GM23338 (cell line): ENCODE measurements around the gene DIP2C. TPM values are rescaled to one million over a fixed set of nuclear protein-coding genes. Genes with fewer than 3 reads are reported as not detected.

ENCODE experiments used
- ATAC-seq: fragments of 200-7000 bp; cut with Tn5 transposase; 3 replicates; pipeline ENCODE4 v1.9.1; 2020
- DNase-seq: peaks from one replicate; pipeline ENCODE4 v3.0.0-alpha.2; 2015; ENCODE audit warnings: low spot score
- H2AFZ ChIP-seq: fragments of 200-600 bp; sonication (generic); 2 replicates; pipeline ENCODE4 v1.8.0; 2016; ENCODE audit warnings: antibody characterized with exemption, mild to moderate bottlenecking, moderate library complexity
- H3F3A ChIP-seq: fragments of 200-600 bp; sonication (generic); replicated peaks from 2 replicates; pipeline ENCODE4 v1.8.0; 2017; ENCODE audit warnings: antibody characterized with exemption, mixed run types, low read depth
- H3K27ac ChIP-seq: fragments of 200-600 bp; sonication (generic); 2 replicates; pipeline ENCODE4 v1.6.1; 2016; ENCODE audit warnings: low read depth
- H3K27me3 ChIP-seq: fragments of 200-600 bp; sonication (generic); 2 replicates; pipeline ENCODE4 v1.8.0; 2016; ENCODE audit warnings: mild to moderate bottlenecking, mixed run types, moderate library complexity; ENCODE audit not compliant: insufficient read depth
- H3K36me3 ChIP-seq: fragments of 200-600 bp; sonication (generic); 2 replicates; pipeline ENCODE4 v1.8.0; 2016; ENCODE audit warnings: mild to moderate bottlenecking; ENCODE audit not compliant: insufficient read depth
- H3K4me1 ChIP-seq: fragments of 200-600 bp; sonication (generic); 2 replicates; pipeline ENCODE4 v1.8.0; 2016; ENCODE audit warnings: mild to moderate bottlenecking, moderate library complexity; ENCODE audit not compliant: insufficient read depth
- H3K4me2 ChIP-seq: fragments of 200-600 bp; sonication (generic); 2 replicates; pipeline ENCODE4 v1.7.1; 2017; ENCODE audit warnings: mixed run types
- H3K4me3 ChIP-seq: fragments of 200-600 bp; sonication (generic); 2 replicates; pipeline ENCODE4 v1.6.1; 2016; ENCODE audit warnings: mixed run types
- H3K79me2 ChIP-seq: fragments of 200-600 bp; sonication (generic); replicated peaks from 2 replicates; pipeline ENCODE4 v1.8.0; 2017; ENCODE audit warnings: mild to moderate bottlenecking; ENCODE audit not compliant: insufficient read depth
- H3K9me2 ChIP-seq: fragments of 200-600 bp; sonication (generic); 2 replicates; pipeline ENCODE4 v1.8.0; 2017; ENCODE audit not compliant: insufficient read depth
- H4K20me1 ChIP-seq: fragments of 200-600 bp; sonication (generic); replicated peaks from 2 replicates; pipeline ENCODE4 v1.8.0; 2017; ENCODE audit warnings: mild to moderate bottlenecking; ENCODE audit not compliant: insufficient read depth
- H3K27ac Mint-ChIP-seq: 2 replicates; pipeline ENCODE4 v1.8.0; 2020; ENCODE audit warnings: inconsistent platforms, mild to moderate bottlenecking, moderate library complexity, mixed read lengths
- H3K27me3 Mint-ChIP-seq: 3 replicates; pipeline ENCODE4 v1.8.0; 2022; ENCODE audit warnings: low read depth, mild to moderate bottlenecking, moderate library complexity, mixed read lengths, inconsistent platforms; ENCODE audit not compliant: insufficient read depth, poor library complexity
- H3K36me3 Mint-ChIP-seq: 3 replicates; pipeline ENCODE4 v1.8.0; 2021; ENCODE audit warnings: low read depth, mild to moderate bottlenecking, inconsistent platforms, moderate library complexity, mixed read lengths
- H3K4me1 Mint-ChIP-seq: 3 replicates; pipeline ENCODE4 v1.8.0; 2020; ENCODE audit warnings: mild to moderate bottlenecking, inconsistent platforms, mixed read lengths
- H3K4me3 Mint-ChIP-seq: 3 replicates; pipeline ENCODE4 v1.8.0; 2021; ENCODE audit warnings: moderate library complexity, mild to moderate bottlenecking, inconsistent platforms, mixed read lengths
- H3K9me3 Mint-ChIP-seq: 3 replicates; pipeline ENCODE4 v1.8.0; 2020; ENCODE audit warnings: moderate library complexity, mild to moderate bottlenecking, inconsistent platforms, mixed read lengths
- EZH2 ChIP-seq: fragments of 200-600 bp; sonication (generic); IDR thresholded peaks from one replicate; pipeline ENCODE4 v1.8.0; 2017; ENCODE audit warnings: antibody characterized with exemption, mild to moderate bottlenecking, low read depth; ENCODE audit not compliant: unreplicated experiment
- REST ChIP-seq: IDR thresholded peaks from one replicate; pipeline ENCODE4 v1.6.1; 2018; ENCODE audit warnings: antibody characterized with exemption; ENCODE audit not compliant: unreplicated experiment
- ZNF462 ChIP-seq: fragments of 250-450 bp; sonication (Bioruptor Pico); IDR thresholded peaks from 2 replicates; pipeline ENCODE4 v1.5.0; 2020; ENCODE audit warnings: mild to moderate bottlenecking, moderate library complexity
- polyA plus RNA-seq: library from polyadenylated mRNA; unstranded; fragments of >200 nt; fragmentation: Nextera tagmentation; extraction: Ambion mirVana; gene quantifications from 2 replicates; pipeline ENCODE4 v1.2.1, GENCODE V29; 2016
- total RNA-seq: library from RNA; depleted of rRNA; stranded (reverse); fragments of >200 nt; shearing (Covaris generic); gene quantifications from 2 replicates; pipeline ENCODE4 v1.2.3, GENCODE V29; 2014

The DIP2C gene
- total and polyA plus RNA-seq, 2 experiments from 2014 or later: 5.1 to 7.7 TPM

GRCh38 chr10:557792-558328, 131.6 kb downstream of the DIP2C start (continued):
- TF ChIP-seq ZNF462 (CRISPR knock-in tag): no peak
- no peak for TF ChIP-seq REST
- TF ChIP-seq EZH2: no peak

GRCh38 chr10:556971-557637, 132.4 kb downstream of the DIP2C start:
- H3K4me2 ChIP-seq: peak overlapping the region; percentile 62
- no peak for DNase-seq
- peaks cover 4% of the 10 kb centered on the region; the same call in 1 of the 3 replicates for H3K9me3 Mint-ChIP-seq
- H3K4me1 ChIP-seq: peaks cover 20% of the 10 kb centered on the region
- H3K36me3 ChIP-seq: no peaks in the 10 kb centered on the region
- H3K4me3 ChIP-seq: no peak overlapping the region
- H4K20me1 ChIP-seq: 0 out of 2 replicates have a peak, but pooled peaks cover 2% of the 10 kb centered on the region
- no peaks in the 10 kb centered on the region for H3K36me3 Mint-ChIP-seq
- H3K9me2 ChIP-seq: no peaks in the 10 kb centered on the region; the same call in 1 of the 2 replicates
- no peak overlapping the region for H2AFZ ChIP-seq
- H3K27ac ChIP-seq: no peak overlapping the region; the same call in 1 of the 2 replicates
- H3F3A ChIP-seq: no peaks in the 10 kb centered on the region
- H3K4me1 Mint-ChIP-seq: peaks cover 39% of the 10 kb centered on the region
- peaks cover 7% of the 10 kb centered on the region for H3K27me3 Mint-ChIP-seq
- no peak for ATAC-seq
- H3K27ac Mint-ChIP-seq: peak overlapping the region; percentile 29
- H3K27me3 ChIP-seq: no peaks in the 10 kb centered on the region
- peaks cover 28% of the 10 kb centered on the region for H3K79me2 ChIP-seq
- no peak overlapping the region for H3K4me3 Mint-ChIP-seq
- TF ChIP-seq ZNF462 (CRISPR knock-in tag): no peak
